ENCODE measurements around the gene DNAI4.

- TF ChIP-seq CTCF (IDR thresholded peaks at IDR 0.05): no peak
- no peak for TF ChIP-seq POLR2A (IDR thresholded peaks at IDR 0.05)
Measured at GRCh38 chr1:66809245-66809644, 115.4 kb downstream of the DNAI4 start.
